A549 (cell line): Measurements from ENCODE around the gene ZNF878. TPM values are rescaled to one million over a fixed set of nuclear protein-coding genes. Genes with fewer than 3 reads are reported as not detected.

Experiments used
- ATAC-seq, 2 experiments: fragments of 200-7000 bp in 1 of 2; fragments of >200 bp in 1 of 2; cut with Nextera tagmentation in 1 of 2; cut with Tn5 transposase in 1 of 2; 3 replicates each; pipeline versions ENCODE4 v1.8.0 to v1.9.1; 2018 to 2020; ENCODE audit warnings: mild to moderate bottlenecking in 1 of 2, moderate library complexity in 1 of 2
- CTCF ChIA-PET: fragments of 300-600 bp; sonication (Branson Sonifier 250); formaldehyde crosslinking; extraction: SDS; loops from one replicate; lab custom pipeline; 2021; ENCODE audit warnings: antibody characterized with exemption, inconsistent platforms; lab: Yijun Ruan, JAX
- POLR2A ChIA-PET: fragments of 350-600 bp; formaldehyde crosslinking; extraction: SDS; loops from one replicate; lab custom pipeline; 2021; ENCODE audit warnings: antibody characterized with exemption, inconsistent platforms; lab: Yijun Ruan, JAX
- DNase-seq, 2 experiments: peaks; one replicate each; pipeline versions ENCODE4 v3.0.0 to v3.0.0-alpha.2; 2011 to 2016; ENCODE audit warnings: low read depth in 1 of 2, low spot score in 1 of 2
- FAIRE-seq: peaks from 2 replicates; lab custom pipeline; 2011; peaks lifted over from hg19 to GRCh38; lab: Jason Lieb, UNC
- H3K27ac ChIP-seq, 2 experiments: fragments of >200 bp; sonication (Bioruptor Twin); formaldehyde crosslinking; 3 replicates each; pipeline ENCODE4 v1.5.1; 2016 to 2017
- H3K4me1 ChIP-seq: fragments of >200 bp; sonication (Bioruptor Twin); formaldehyde crosslinking; 3 replicates; pipeline ENCODE4 v1.6.1; 2016
- H3K4me2 ChIP-seq: fragments of >200 bp; sonication (Bioruptor Twin); formaldehyde crosslinking; 3 replicates; pipeline ENCODE4 v1.6.1; 2016
- H3K4me3 ChIP-seq: fragments of >200 bp; sonication (Bioruptor Twin); formaldehyde crosslinking; 3 replicates; pipeline ENCODE4 v1.5.1; 2016
- H3K9me3 ChIP-seq: fragments of >200 bp; sonication (Bioruptor Twin); formaldehyde crosslinking; 3 replicates; pipeline ENCODE4 v1.6.1; 2016
- CBX2 ChIP-seq: fragments of 200-600 bp; sonication (generic); IDR thresholded peaks from 2 replicates; pipeline ENCODE4 v1.6.1; 2016; ENCODE audit warnings: low read depth, mild to moderate bottlenecking, borderline replicate concordance
- CEBPB ChIP-seq, 2 experiments: fragments of >200 bp in 1 of 2; sonication (Bioruptor Twin) in 1 of 2; formaldehyde crosslinking in 1 of 2; IDR thresholded peaks; 2 replicates each; pipeline ENCODE4 v1.6.1; 2012 to 2016
- CHD4 ChIP-seq: fragments of 200-600 bp; sonication (generic); IDR thresholded peaks from 2 replicates; pipeline ENCODE4 v1.6.1; 2016; ENCODE audit warnings: antibody characterized with exemption, mild to moderate bottlenecking, borderline replicate concordance
- EHMT2 ChIP-seq: fragments of 200-600 bp; sonication (generic); IDR thresholded peaks from 2 replicates; pipeline ENCODE4 v1.6.1; 2016; ENCODE audit warnings: antibody characterized with exemption, low read depth, mild to moderate bottlenecking, moderate library complexity
- ELK1 ChIP-seq: fragments of 150-350 bp; IDR thresholded peaks from 2 replicates; pipeline ENCODE4 v1.6.1; 2014; ENCODE audit warnings: low read depth, mild to moderate bottlenecking, low read length
- FOSB ChIP-seq: fragments of 250-450 bp; sonication (Bioruptor Pico); IDR thresholded peaks from 2 replicates; pipeline ENCODE4 v1.5.0; 2020; ENCODE audit warnings: mild to moderate bottlenecking, moderate library complexity
- GATA3 ChIP-seq: IDR thresholded peaks from 2 replicates; pipeline ENCODE4 v1.6.1; 2012; ENCODE audit warnings: borderline replicate concordance
- HMGXB4 ChIP-seq: fragments of 250-450 bp; sonication (Bioruptor Pico); IDR thresholded peaks from 2 replicates; pipeline ENCODE4 v1.5.0; 2021; ENCODE audit warnings: mild to moderate bottlenecking, moderate library complexity, borderline replicate concordance
- HOXA7 ChIP-seq: fragments of 250-450 bp; sonication (Bioruptor Pico); IDR thresholded peaks from 2 replicates; pipeline ENCODE4 v1.5.0; 2020; ENCODE audit warnings: mild to moderate bottlenecking, moderate library complexity
- HOXB13 ChIP-seq: fragments of 250-450 bp; sonication (Bioruptor Pico); IDR thresholded peaks from 2 replicates; pipeline ENCODE4 v1.5.0; 2020; ENCODE audit warnings: low read depth, mild to moderate bottlenecking, moderate library complexity
- JUNB ChIP-seq: fragments of >200 bp; sonication (Bioruptor Twin); formaldehyde crosslinking; IDR thresholded peaks from 2 replicates; pipeline ENCODE4 v1.6.1; 2016
- MYC ChIP-seq: IDR thresholded peaks from 2 replicates; pipeline ENCODE4 v1.6.1; 2012; ENCODE audit warnings: mild to moderate bottlenecking, inconsistent platforms, low read length, improper control_type of control experiment, borderline replicate concordance
- NFE2L2 ChIP-seq: fragments of 150-350 bp; conservative IDR thresholded peaks from 2 replicates; pipeline ENCODE4 v1.6.1; 2014; ENCODE audit warnings: low read length
- NPAS2 ChIP-seq: fragments of 250-450 bp; sonication (Bioruptor Pico); IDR thresholded peaks from 2 replicates; pipeline ENCODE4 v1.8.0; 2022; ENCODE audit warnings: mild to moderate bottlenecking, moderate library complexity, borderline replicate concordance
- POLR2A ChIP-seq: IDR thresholded peaks from 2 replicates; pipeline ENCODE4 v1.6.1; 2012; ENCODE audit warnings: mild to moderate bottlenecking, low read length
- POLR2AphosphoS2 ChIP-seq: conservative IDR thresholded peaks from 2 replicates; pipeline ENCODE4 v1.6.1; 2012; ENCODE audit warnings: low read length, improper control_type of control experiment, inconsistent platforms
- RARB ChIP-seq: fragments of 250-450 bp; sonication (Bioruptor Pico); IDR thresholded peaks from 2 replicates; pipeline ENCODE4 v1.8.0; 2021; ENCODE audit warnings: mild to moderate bottlenecking, moderate library complexity
- RFX5 ChIP-seq: fragments of 450-650 bp; IDR thresholded peaks from 2 replicates; pipeline ENCODE4 v1.7.1; 2014; ENCODE audit warnings: antibody characterized with exemption, mild to moderate bottlenecking, moderate library complexity
- RNF2 ChIP-seq: fragments of 200-600 bp; sonication (generic); IDR thresholded peaks from 2 replicates; pipeline ENCODE4 v1.6.1; 2016; ENCODE audit warnings: low read depth, mild to moderate bottlenecking, antibody characterized with exemption, moderate library complexity, borderline replicate concordance
- SMC3 ChIP-seq: fragments of >200 bp; sonication (Bioruptor Twin); formaldehyde crosslinking; IDR thresholded peaks from 3 replicates; pipeline ENCODE4 v1.6.1; 2018; ENCODE audit warnings: inconsistent platforms
- TP53 ChIP-seq: fragments of 250-450 bp; sonication (Bioruptor Pico); IDR thresholded peaks from 2 replicates; pipeline ENCODE4 v1.5.0; 2021; ENCODE audit warnings: mild to moderate bottlenecking, moderate library complexity
- ZFP36 ChIP-seq: fragments of 450-650 bp; IDR thresholded peaks from 2 replicates; pipeline ENCODE4 v1.6.1; 2014; ENCODE audit warnings: borderline replicate concordance; ENCODE audit not compliant: partially characterized antibody
- ZSCAN20 ChIP-seq: fragments of 250-450 bp; sonication (Bioruptor Pico); IDR thresholded peaks from 2 replicates; pipeline ENCODE4 v1.8.0; 2022; ENCODE audit warnings: mild to moderate bottlenecking, moderate library complexity
- WGBS: methylation state at CpG from one replicate; pipeline ENCODE4 v1.1.6; 2017; ENCODE audit errors: missing lambda C conversion rate; 5-methylcytosine and 5-hydroxymethylcytosine counted together
- polyA plus RNA-seq, 4 experiments: library from polyadenylated mRNA; depleted of rRNA in 3 of 4; stranded (reverse); fragments of >200 nt; fragmentation: RNase III in 1 of 4; extraction: RNeasy Plus Mini Kit Qiagen cat#74134 plus additional on column Dnase treatment in 1 of 4; gene quantifications; 2 replicates in 3 of 4; 3 replicates in 1 of 4; pipeline ENCODE4 v1.2.3, GENCODE V29; 2011 to 2017
- TF ChIP-seq, protein P1 (sequence below): IDR thresholded peaks from 2 replicates; pipeline ENCODE4 v1.6.1; 2012
- TF ChIP-seq, protein P2 (sequence below): fragments of 250-450 bp; sonication (Bioruptor Pico); IDR thresholded peaks from 2 replicates; pipeline ENCODE4 v1.5.0; 2020; ENCODE audit warnings: low read depth, mild to moderate bottlenecking, moderate library complexity
- TF ChIP-seq, protein P3 (sequence below): fragments of >200 bp; sonication (Bioruptor Twin); formaldehyde crosslinking; IDR thresholded peaks from 3 replicates; pipeline ENCODE4 v1.6.1; 2016

ZNF878 gene
- polyA plus RNA-seq, 2 of the 4 experiments (the other 2 are of a cell fraction): not detected

DNA sequence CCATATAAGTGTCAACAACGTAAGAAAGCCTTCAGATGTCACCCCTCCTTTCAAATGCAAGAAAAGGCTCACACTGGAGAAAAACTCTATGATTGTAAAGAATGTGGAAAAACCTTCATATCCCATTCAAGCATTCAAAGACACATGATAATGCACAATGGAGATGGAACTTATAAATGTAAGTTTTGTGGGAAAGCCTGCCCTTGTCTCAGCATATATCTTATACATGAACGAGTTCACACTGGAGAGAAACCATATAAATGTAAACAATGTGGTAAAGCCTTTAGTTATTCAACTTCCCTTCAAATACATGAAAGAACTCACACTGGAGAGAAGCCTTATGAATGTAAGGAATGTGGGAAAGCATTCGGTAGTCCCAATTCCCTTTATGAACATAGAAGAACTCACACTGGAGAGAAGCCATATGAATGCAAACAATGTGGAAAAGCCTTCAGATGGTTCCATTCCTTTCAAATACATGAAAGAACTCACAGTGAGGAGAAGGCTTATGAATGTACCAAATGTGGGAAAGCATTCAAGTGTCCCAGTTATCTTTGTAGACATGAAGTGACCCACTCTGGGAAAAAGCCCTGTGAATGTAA lies 22.9 kb upstream of the ZNF878 start:
- ATAC-seq: no peak
- FAIRE-seq: no peak
- no peak overlapping the region for H3K4me3 ChIP-seq
- WGBS: 4% methylated on average over 3 of the region's 3 CpGs
- peaks cover 18% of the 10 kb centered on the region; the same call in 2 of the 3 replicates for H3K9me3 ChIP-seq
- no peak for DNase-seq
- H3K4me1 ChIP-seq: no peaks in the 10 kb centered on the region
- no peak overlapping the region for H3K27ac ChIP-seq
- POLR2A ChIA-PET: no interaction called here
- no peak overlapping the region for H3K4me2 ChIP-seq
- CTCF ChIA-PET: no interaction called here
- TF ChIP-seq TP53 (CRISPR knock-in tag) (no peak), ZFP36 (no peak), CBX2 (no peak), CHD4 (no peak), SMC3 (no peak), NPAS2 (CRISPR knock-in tag) (no peak), RNF2 (no peak), FOSB (CRISPR knock-in tag) (no peak)

DNA sequence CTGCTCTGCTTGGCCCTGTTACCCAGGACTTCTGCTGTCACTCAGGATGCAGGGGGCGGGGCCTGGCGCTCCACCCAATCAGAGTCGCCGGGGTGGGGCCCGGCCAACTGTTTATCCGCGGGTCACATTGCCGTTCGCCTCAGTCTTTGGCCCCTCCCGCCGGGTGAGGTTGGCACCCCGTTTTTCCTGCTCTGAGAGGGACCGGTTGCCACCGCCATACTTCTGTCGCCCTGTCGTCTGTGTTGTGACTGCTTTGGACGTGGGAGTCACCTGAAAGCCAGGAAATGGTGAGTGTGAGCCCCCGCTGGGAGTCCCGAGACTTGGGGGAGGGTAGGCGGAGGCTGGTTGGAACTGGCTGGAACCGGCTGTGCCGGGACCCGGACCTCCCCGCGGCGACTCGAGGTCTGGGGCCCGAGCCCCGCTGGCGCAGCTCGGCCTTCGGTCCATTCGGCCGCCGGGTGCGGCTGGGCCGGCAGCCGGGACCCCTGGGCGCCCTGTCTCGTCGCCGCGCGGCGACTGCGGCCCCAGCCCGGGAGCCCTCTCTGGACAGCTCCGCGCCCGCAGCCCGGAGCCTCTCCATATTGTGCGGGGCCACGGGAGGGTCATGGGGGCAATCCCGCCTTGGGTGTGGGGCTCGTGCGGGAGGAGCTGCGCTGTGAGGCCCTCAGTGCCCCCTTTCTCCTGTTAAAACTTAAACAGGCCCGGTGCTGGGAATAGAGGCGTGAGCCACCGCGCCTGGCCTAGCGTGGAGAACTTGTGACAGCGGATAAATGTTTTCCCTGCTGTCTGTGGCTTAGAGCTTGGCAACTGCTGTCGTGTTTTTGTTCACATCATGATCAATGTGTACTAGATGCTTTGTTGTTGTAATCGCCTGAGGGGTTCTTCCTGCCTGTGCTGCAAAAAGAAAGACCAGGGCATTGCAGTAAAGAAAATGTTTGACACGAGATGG lies 12.1 kb upstream of the ZNF878 start, which contains the start of gene ZNF844:
ZNF844 (plus strand) TSS at position 142 of the 949 bp plus-strand sequence; CDS start at position 285, 143 bp downstream.
- Histone ChIP-seq H3K4me3 (no peak within 1 kb of the TSS), H3K4me2 (no peak within 1 kb of the TSS), H3K4me1 (no peaks in the 10 kb centered on the region), H3K27ac (no peak within 1 kb of the TSS), H3K9me3 (no peaks in the 10 kb centered on the region)
- TF ChIP-seq POLR2A: no peak
- no peak for TF ChIP-seq JUNB
- no peak for TF ChIP-seq ZFP36
- no peak for TF ChIP-seq RFX5
- TF ChIP-seq, protein P1, sequence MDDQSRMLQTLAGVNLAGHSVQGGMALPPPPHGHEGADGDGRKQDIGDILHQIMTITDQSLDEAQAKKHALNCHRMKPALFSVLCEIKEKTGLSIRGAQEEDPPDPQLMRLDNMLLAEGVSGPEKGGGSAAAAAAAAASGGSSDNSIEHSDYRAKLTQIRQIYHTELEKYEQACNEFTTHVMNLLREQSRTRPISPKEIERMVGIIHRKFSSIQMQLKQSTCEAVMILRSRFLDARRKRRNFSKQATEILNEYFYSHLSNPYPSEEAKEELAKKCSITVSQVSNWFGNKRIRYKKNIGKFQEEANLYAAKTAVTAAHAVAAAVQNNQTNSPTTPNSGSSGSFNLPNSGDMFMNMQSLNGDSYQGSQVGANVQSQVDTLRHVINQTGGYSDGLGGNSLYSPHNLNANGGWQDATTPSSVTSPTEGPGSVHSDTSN: no peak
- TF ChIP-seq EHMT2: no peak
- no peak for TF ChIP-seq MYC
- no peak for TF ChIP-seq HOXA7 (CRISPR knock-in tag)
- TF ChIP-seq, protein P2, sequence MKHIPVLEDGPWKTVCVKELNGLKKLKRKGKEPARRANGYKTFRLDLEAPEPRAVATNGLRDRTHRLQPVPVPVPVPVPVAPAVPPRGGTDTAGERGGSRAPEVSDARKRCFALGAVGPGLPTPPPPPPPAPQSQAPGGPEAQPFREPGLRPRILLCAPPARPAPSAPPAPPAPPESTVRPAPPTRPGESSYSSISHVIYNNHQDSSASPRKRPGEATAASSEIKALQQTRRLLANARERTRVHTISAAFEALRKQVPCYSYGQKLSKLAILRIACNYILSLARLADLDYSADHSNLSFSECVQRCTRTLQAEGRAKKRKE (CRISPR knock-in tag): no peak
- TF ChIP-seq RARB (CRISPR knock-in tag): no peak
- 42% methylated on average over 12 of the region's 66 CpGs for WGBS
- ChIA-PET POLR2A (no interaction called here), CTCF (no interaction called here)
- FAIRE-seq: no peak
- DNase-seq: no peak
- ATAC-seq: no peak

DNA sequence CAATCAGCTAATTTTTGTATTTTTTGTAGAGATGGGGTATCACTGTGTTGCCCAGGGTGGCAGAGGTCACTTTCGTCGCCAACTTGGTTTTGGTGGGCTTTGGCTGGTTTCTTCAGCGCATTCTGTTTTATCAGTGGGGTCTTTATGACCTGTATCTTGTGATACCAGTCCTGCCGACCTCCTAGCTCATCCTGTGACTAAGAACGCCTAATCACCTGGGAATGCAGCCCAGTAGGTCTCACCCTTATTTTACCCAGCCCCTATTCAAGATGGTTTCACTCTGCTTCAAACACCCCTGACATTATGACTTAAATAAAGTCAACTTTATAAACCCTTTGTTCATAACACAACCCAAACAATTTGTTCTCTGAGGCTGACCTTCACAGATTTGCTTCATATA lies 3.0 kb upstream of the ZNF878 start:
- H3K4me2 ChIP-seq: no peak overlapping the region
- peaks cover 2% of the 10 kb centered on the region; the same call in 1 of the 3 replicates for H3K9me3 ChIP-seq
- CTCF ChIA-PET: no interaction called here
- no peaks in the 10 kb centered on the region for H3K4me1 ChIP-seq
- H3K27ac ChIP-seq: no peak overlapping the region
- no peak overlapping the region for H3K4me3 ChIP-seq
- FAIRE-seq (no peak), ATAC-seq (no peak), DNase-seq (no peak)
- WGBS: 10% methylated on average over 5 of the region's 5 CpGs
- POLR2A ChIA-PET: no interaction called here
- no peak for TF ChIP-seq CEBPB (IDR thresholded peaks at IDR 0.05)
- TF ChIP-seq HOXB13: no peak
- TF ChIP-seq POLR2AphosphoS2: no peak
- TF ChIP-seq, protein P3, sequence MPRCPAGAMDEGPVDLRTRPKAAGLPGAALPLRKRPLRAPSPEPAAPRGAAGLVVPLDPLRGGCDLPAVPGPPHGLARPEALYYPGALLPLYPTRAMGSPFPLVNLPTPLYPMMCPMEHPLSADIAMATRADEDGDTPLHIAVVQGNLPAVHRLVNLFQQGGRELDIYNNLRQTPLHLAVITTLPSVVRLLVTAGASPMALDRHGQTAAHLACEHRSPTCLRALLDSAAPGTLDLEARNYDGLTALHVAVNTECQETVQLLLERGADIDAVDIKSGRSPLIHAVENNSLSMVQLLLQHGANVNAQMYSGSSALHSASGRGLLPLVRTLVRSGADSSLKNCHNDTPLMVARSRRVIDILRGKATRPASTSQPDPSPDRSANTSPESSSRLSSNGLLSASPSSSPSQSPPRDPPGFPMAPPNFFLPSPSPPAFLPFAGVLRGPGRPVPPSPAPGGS: no peak
- TF ChIP-seq GATA3: no peak
- TF ChIP-seq HMGXB4 (CRISPR knock-in tag): no peak
- no peak for TF ChIP-seq ELK1
- no peak for TF ChIP-seq NFE2L2
- no peak for TF ChIP-seq RARB (CRISPR knock-in tag)
- TF ChIP-seq ZFP36: no peak
- TF ChIP-seq RNF2: no peak
- no peak for TF ChIP-seq JUNB
- no peak for TF ChIP-seq ZSCAN20 (CRISPR knock-in tag)
